ENCODE results near the gene HIPK2. TPM values are rescaled to one million over a fixed set of nuclear protein-coding genes. Genes with fewer than 3 reads are reported as not detected.

HIPK2 gene
- total and polyA plus RNA-seq, 2 experiments from 2014 or later = 18.2 to 22.9 TPM

GRCh38 chr7:139744768-139745677 is 32.8 kb downstream of the HIPK2 start:
- H3K9me3 ChIP-seq (ENCODE audit: low read depth) = no peaks in the 10 kb centered on the region
- no peak overlapping the region for H3K4me2 ChIP-seq
- peaks cover 100% of the 10 kb centered on the region for H3K79me2 ChIP-seq
- H3K36me3 ChIP-seq (replicated peaks; ENCODE audit: insufficient read depth, low read depth) = no peaks in the 10 kb centered on the region
- peaks cover 11% of the 10 kb centered on the region for H3K4me1 ChIP-seq (ENCODE audit: insufficient read depth)
- TF ChIP-seq CTCF (IDR thresholded peaks at IDR 0.05; ENCODE audit: poor library complexity) = no peak
- TF ChIP-seq EZH2 (IDR thresholded peaks at IDR 0.05; ENCODE audit: borderline replicate concordance) = no peak
- TF ChIP-seq EZH2phosphoT487 (IDR thresholded peaks at IDR 0.05; ENCODE audit: low read depth, severe bottlenecking, unreplicated experiment) = no peak
- WGBS (ENCODE audit: low lambda C conversion rate, missing lambda C conversion rate) = 85% methylated on average over 18 of the region's 18 CpGs
- no peak overlapping the region for H2AFZ ChIP-seq
- no peak overlapping the region for H3K27ac ChIP-seq
- no peak overlapping the region for H3K4me3 ChIP-seq
- no peaks in the 10 kb centered on the region for H3K9me2 ChIP-seq (replicated peaks; ENCODE audit: insufficient read depth)
- peaks cover 90% of the 10 kb centered on the region for H4K20me1 ChIP-seq (ENCODE audit: insufficient read depth, poor library complexity, severe bottlenecking)
- H3K27me3 ChIP-seq = no peaks in the 10 kb centered on the region
- DNase-seq (ENCODE audit: low spot score) = no peak

- Histone ChIP-seq H3K36me3 (replicated peaks; ENCODE audit: insufficient read depth, low read depth) (no peaks in the 10 kb centered on the region), H4K20me1 (ENCODE audit: insufficient read depth, poor library complexity, severe bottlenecking) (peaks cover 91% of the 10 kb centered on the region), H3K4me2 (no peak overlapping the region), H3K27ac (no peak overlapping the region), H3K4me3 (no peak overlapping the region), H2AFZ (no peak overlapping the region), H3K9me2 (replicated peaks; ENCODE audit: insufficient read depth) (no peaks in the 10 kb centered on the region), H3K9me3 (ENCODE audit: low read depth) (no peaks in the 10 kb centered on the region), H3K27me3 (no peaks in the 10 kb centered on the region), H3K4me1 (ENCODE audit: insufficient read depth) (peaks cover 11% of the 10 kb centered on the region), H3K79me2 (peaks cover 100% of the 10 kb centered on the region)
- TF ChIP-seq EZH2phosphoT487 (IDR thresholded peaks at IDR 0.05; ENCODE audit: low read depth, severe bottlenecking, unreplicated experiment) = no peak
- TF ChIP-seq EZH2 (IDR thresholded peaks at IDR 0.05; ENCODE audit: borderline replicate concordance) = no peak
- no peak for TF ChIP-seq CTCF (IDR thresholded peaks at IDR 0.05; ENCODE audit: poor library complexity)
- WGBS (ENCODE audit: low lambda C conversion rate, missing lambda C conversion rate) = 98% methylated on average over 10 of the region's 10 CpGs
- no peak for DNase-seq (ENCODE audit: low spot score)
Observed at GRCh38 chr7:139743967-139744767, 33.6 kb downstream of the HIPK2 start.

- no peak overlapping the region for H3K4me3 ChIP-seq
Observed at GRCh38 chr7:139743267-139743966, 34.4 kb downstream of the HIPK2 start.

More at GRCh38 chr7:139743267-139743966, 34.4 kb downstream of the HIPK2 start:
- WGBS (ENCODE audit: low lambda C conversion rate, missing lambda C conversion rate) = 81% methylated on average over 2 of the region's 2 CpGs
- H3K79me2 ChIP-seq = peaks cover 100% of the 10 kb centered on the region
- no peaks in the 10 kb centered on the region for H3K36me3 ChIP-seq (replicated peaks; ENCODE audit: insufficient read depth, low read depth)
- no peaks in the 10 kb centered on the region for H3K9me2 ChIP-seq (replicated peaks; ENCODE audit: insufficient read depth)
- peaks cover 86% of the 10 kb centered on the region for H4K20me1 ChIP-seq (ENCODE audit: insufficient read depth, poor library complexity, severe bottlenecking)
- no peaks in the 10 kb centered on the region for H3K9me3 ChIP-seq (ENCODE audit: low read depth)
- H3K27me3 ChIP-seq = no peaks in the 10 kb centered on the region
- no peak overlapping the region for H2AFZ ChIP-seq
- no peak for DNase-seq (ENCODE audit: low spot score)
- TF ChIP-seq EZH2 (IDR thresholded peaks at IDR 0.05; ENCODE audit: borderline replicate concordance) (no peak), EZH2phosphoT487 (IDR thresholded peaks at IDR 0.05; ENCODE audit: low read depth, severe bottlenecking, unreplicated experiment) (no peak), CTCF (IDR thresholded peaks at IDR 0.05; ENCODE audit: poor library complexity) (no peak)
- no peak overlapping the region for H3K4me2 ChIP-seq
- H3K4me1 ChIP-seq (ENCODE audit: insufficient read depth) = peaks cover 11% of the 10 kb centered on the region
- no peak overlapping the region for H3K27ac ChIP-seq

Data from hepatocyte (in vitro differentiated cells).